HL-60 (cell line): ENCODE data around the gene DCLK2.

Experiments
- CTCF ChIP-seq: IDR thresholded peaks from one replicate; pipeline ENCODE4 v1.5.1; 2011; ENCODE audit warnings: low read length, control low read depth, inconsistent platforms; ENCODE audit not compliant: insufficient read depth
- GABPA ChIP-seq: IDR thresholded peaks from 2 replicates; pipeline ENCODE4 v1.6.1; 2012; ENCODE audit warnings: low read depth
- POLR2AphosphoS5 ChIP-seq: IDR thresholded peaks from 2 replicates; pipeline ENCODE4 v1.6.1; 2012; ENCODE audit warnings: low read depth
- SPI1 ChIP-seq: IDR thresholded peaks from 2 replicates; pipeline ENCODE4 v1.6.1; 2012; ENCODE audit warnings: low read depth, mild to moderate bottlenecking, borderline replicate concordance
- TF ChIP-seq, protein P1 (sequence below): IDR thresholded peaks from 2 replicates; pipeline ENCODE4 v1.6.1; 2012; ENCODE audit warnings: low read depth; ENCODE audit not compliant: insufficient replicate concordance

DNA sequence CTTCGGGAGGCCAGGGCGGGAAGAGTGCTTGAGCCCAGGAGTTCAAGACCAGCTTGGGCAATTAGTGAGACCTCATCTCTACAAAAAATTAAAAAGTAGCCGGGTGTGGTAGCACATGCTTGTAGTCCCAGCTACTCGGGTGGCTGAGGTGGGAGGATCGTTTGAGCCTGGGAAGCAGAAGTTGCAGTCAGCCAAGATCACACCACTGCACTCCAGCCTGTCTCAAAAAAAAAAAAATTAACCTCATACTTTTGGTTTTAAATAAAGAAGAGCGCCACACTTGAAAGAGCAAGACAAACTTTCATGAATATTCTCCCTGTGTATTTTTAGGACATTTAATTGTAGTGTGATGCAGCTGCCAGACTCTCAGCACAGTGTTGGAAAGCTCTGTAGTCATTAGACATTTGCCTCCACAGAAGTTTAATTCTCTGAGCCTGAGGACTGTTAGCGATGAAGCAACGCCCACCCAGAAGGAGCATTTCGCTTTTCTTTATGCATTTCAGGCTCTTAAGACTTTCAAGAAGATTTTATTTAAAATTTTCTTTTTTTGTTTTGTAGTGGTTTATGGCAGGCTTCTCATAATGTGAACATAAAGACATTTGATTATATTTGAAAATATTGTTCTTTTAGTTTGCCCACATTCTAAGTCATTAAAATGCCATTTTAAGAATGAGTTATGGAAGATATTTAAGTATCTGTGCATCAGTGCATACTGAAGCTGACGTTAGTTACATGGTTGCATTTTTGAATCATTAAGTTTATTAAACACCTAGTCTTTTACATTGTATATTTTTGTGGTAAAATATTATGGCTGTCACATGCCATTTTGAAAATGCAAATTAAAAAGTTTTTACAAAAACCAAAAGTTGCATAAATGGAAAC lies 45.8 kb downstream of the DCLK2 start:
- TF ChIP-seq CTCF (no peak), GABPA (no peak), SPI1 (no peak), POLR2AphosphoS5 (no peak)
- TF ChIP-seq, protein P1, sequence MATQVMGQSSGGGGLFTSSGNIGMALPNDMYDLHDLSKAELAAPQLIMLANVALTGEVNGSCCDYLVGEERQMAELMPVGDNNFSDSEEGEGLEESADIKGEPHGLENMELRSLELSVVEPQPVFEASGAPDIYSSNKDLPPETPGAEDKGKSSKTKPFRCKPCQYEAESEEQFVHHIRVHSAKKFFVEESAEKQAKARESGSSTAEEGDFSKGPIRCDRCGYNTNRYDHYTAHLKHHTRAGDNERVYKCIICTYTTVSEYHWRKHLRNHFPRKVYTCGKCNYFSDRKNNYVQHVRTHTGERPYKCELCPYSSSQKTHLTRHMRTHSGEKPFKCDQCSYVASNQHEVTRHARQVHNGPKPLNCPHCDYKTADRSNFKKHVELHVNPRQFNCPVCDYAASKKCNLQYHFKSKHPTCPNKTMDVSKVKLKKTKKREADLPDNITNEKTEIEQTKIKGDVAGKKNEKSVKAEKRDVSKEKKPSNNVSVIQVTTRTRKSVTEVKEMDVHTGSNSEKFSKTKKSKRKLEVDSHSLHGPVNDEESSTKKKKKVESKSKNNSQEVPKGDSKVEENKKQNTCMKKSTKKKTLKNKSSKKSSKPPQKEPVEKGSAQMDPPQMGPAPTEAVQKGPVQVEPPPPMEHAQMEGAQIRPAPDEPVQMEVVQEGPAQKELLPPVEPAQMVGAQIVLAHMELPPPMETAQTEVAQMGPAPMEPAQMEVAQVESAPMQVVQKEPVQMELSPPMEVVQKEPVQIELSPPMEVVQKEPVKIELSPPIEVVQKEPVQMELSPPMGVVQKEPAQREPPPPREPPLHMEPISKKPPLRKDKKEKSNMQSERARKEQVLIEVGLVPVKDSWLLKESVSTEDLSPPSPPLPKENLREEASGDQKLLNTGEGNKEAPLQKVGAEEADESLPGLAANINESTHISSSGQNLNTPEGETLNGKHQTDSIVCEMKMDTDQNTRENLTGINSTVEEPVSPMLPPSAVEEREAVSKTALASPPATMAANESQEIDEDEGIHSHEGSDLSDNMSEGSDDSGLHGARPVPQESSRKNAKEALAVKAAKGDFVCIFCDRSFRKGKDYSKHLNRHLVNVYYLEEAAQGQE, result no peak
